ENCODE measurements around the gene SHKBP1. TPM values are rescaled to one million over a fixed set of nuclear protein-coding genes. Genes with fewer than 3 reads are reported as not detected.
"Not testable (repeated sequence)": the region's sequence is repeated elsewhere in the genome, so short reads cannot be mapped to it uniquely, and the experiment has no call there.

The SHKBP1 gene
- 91.3 TPM for total RNA-seq

- DNase-seq (ENCODE audit: low read depth in 2 of 3, low spot score in 2 of 3): peak; percentile 70 to 98 (median 96)
Observed at GRCh38 chr19:40576585-40577451, at the start of gene SHKBP1. Gene SHKBP1 (plus strand): TSS chr19:40576873. CDS start chr19:40576900, 27 bp downstream.

GRCh38 chr19:40528078-40528477, 48.6 kb upstream of the SHKBP1 start:
- DNase-seq (ENCODE audit: low read depth in 2 of 3, low spot score in 2 of 3): no peak

- no peak for DNase-seq (ENCODE audit: low read depth in 2 of 3, low spot score in 2 of 3)
Observed at GRCh38 chr19:40528533-40529092, 48.1 kb upstream of the SHKBP1 start.

- peak; percentile 85 to 94 (median 87) for DNase-seq (ENCODE audit: low read depth in 2 of 3, low spot score in 2 of 3)
Observed at GRCh38 chr19:40529093-40529954, 47.3 kb upstream of the SHKBP1 start.

- DNase-seq (ENCODE audit: low read depth in 2 of 3, low spot score in 2 of 3): peak in 1 of 3 donors; percentile 41
Observed at GRCh38 chr19:40530091-40530901, 46.4 kb upstream of the SHKBP1 start.

GRCh38 chr19:40533508-40533907, 43.2 kb upstream of the SHKBP1 start:
- no peak for DNase-seq (ENCODE audit: low read depth in 2 of 3, low spot score in 2 of 3)

GRCh38 chr19:40534148-40534547, 42.5 kb upstream of the SHKBP1 start:
- DNase-seq (ENCODE audit: low read depth in 2 of 3, low spot score in 2 of 3): no peak

GRCh38 chr19:40539070-40539469, 37.6 kb upstream of the SHKBP1 start:
- DNase-seq (ENCODE audit: low read depth in 2 of 3, low spot score in 2 of 3): no peak

- DNase-seq (ENCODE audit: low read depth in 2 of 3, low spot score in 2 of 3): no peak
Observed at GRCh38 chr19:40542202-40542859, 34.3 kb upstream of the SHKBP1 start.

GRCh38 chr19:40543029-40543597, 33.6 kb upstream of the SHKBP1 start:
- no peak for DNase-seq (ENCODE audit: low read depth in 2 of 3, low spot score in 2 of 3)

- not testable (repeated sequence) for DNase-seq (ENCODE audit: low read depth in 2 of 3, low spot score in 2 of 3)
Observed at GRCh38 chr19:40546153-40546841, 30.4 kb upstream of the SHKBP1 start.

- not testable (repeated sequence) for DNase-seq (ENCODE audit: low read depth in 2 of 3, low spot score in 2 of 3)
Observed at GRCh38 chr19:40547190-40547589, 29.5 kb upstream of the SHKBP1 start.

- DNase-seq (ENCODE audit: low read depth in 2 of 3, low spot score in 2 of 3): no peak
Observed at GRCh38 chr19:40547836-40548235, 28.8 kb upstream of the SHKBP1 start.

GRCh38 chr19:40549007-40549708, 27.5 kb upstream of the SHKBP1 start:
- peak in 2 of 3 donors; percentile 84 to 85 for DNase-seq (ENCODE audit: low read depth in 2 of 3, low spot score in 2 of 3)

GRCh38 chr19:40550951-40551350, 25.7 kb upstream of the SHKBP1 start:
- DNase-seq (ENCODE audit: low read depth in 2 of 3, low spot score in 2 of 3): no peak

GRCh38 chr19:40552848-40553247, 23.8 kb upstream of the SHKBP1 start:
- DNase-seq (ENCODE audit: low read depth in 2 of 3, low spot score in 2 of 3): no peak

GRCh38 chr19:40553885-40554857, 22.5 kb upstream of the SHKBP1 start:
- DNase-seq (ENCODE audit: low read depth in 2 of 3, low spot score in 2 of 3): no peak

Data from hematopoietic multipotent progenitor cell (in vitro differentiated cells).